Cardiac fibroblast (primary cell): ENCODE measurements around the gene PTPN20.
"Not testable (repeated sequence)": the region's sequence is repeated elsewhere in the genome, so short reads cannot be mapped to it uniquely, and the experiment has no call there.

Experiments
- DNase-seq, 2 donors: peaks; one replicate each; pipeline versions ENCODE4 v3.0.0 to v3.0.0-alpha.2; 2010; ENCODE audit warnings: low read depth in 2 of 2
- H3K4me3 ChIP-seq, 2 donors: replicated peaks in 1 of 2; 1 replicate in 1 of 2; 2 replicates in 1 of 2; pipeline ENCODE4 v1.5.1; 2011; ENCODE audit warnings: low read depth in 2 of 2, low read length in 2 of 2, mild to moderate bottlenecking in 2 of 2, moderate library complexity in 1 of 2

Gene PTPN20, protein sequence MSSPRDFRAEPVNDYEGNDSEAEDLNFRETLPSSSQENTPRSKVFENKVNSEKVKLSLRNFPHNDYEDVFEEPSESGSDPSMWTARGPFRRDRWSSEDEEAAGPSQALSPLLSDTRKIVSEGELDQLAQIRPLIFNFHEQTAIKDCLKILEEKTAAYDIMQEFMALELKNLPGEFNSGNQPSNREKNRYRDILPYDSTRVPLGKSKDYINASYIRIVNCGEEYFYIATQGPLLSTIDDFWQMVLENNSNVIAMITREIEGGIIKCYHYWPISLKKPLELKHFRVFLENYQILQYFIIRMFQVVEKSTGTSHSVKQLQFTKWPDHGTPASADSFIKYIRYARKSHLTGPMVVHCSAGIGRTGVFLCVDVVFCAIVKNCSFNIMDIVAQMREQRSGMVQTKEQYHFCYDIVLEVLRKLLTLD

DNA sequence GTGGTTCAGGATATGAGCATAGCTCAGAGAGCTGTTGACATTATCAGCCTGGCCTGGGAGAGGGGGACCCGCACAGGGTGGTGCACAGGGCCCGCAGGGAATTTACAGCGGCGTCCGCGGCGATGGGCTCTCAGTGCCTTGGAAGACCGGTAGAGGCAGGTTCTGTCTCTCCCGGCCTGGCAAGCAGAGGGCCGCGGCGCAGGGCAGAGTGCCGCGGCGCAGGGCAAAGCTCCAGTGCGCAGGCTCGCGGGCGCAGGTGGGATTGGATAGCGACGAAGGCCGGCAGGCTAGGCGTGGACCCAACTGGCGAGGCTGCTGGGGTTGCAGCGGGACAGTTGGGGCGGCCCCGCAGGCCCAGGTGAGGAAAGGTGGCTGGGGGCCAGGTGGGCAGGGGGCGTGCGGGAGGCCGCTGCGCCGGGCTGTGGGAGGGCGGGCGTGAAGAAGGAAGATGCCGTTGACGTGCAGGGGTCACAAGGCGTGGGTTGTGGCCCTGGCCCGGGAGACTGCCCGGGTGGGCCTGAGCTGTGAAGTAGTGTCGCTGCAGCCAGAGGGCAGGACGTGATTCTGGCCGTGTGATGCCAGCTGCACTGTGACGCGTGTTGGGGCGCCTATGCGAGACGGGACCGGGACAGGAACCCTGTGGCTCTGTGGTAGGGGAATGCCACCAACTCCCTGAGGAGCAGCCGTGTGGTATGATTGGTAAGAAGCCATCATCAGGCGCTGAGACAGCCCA lies at the start of gene PTPN20:
PTPN20 (plus strand) TSS at position 285 of the 733 bp plus-strand sequence. CDS start 21,072 bp downstream, outside the sequence.
- peak; percentile 1 to 21 for DNase-seq

GRCh38 chr10:46869716-46870115 lies 41.5 kb upstream of the PTPN20 start:
- H3K4me3 ChIP-seq, DNase-seq: not testable (repeated sequence)

More for the DNA sequence above, at the start of gene PTPN20:
- not testable (repeated sequence) for H3K4me3 ChIP-seq

DNA sequence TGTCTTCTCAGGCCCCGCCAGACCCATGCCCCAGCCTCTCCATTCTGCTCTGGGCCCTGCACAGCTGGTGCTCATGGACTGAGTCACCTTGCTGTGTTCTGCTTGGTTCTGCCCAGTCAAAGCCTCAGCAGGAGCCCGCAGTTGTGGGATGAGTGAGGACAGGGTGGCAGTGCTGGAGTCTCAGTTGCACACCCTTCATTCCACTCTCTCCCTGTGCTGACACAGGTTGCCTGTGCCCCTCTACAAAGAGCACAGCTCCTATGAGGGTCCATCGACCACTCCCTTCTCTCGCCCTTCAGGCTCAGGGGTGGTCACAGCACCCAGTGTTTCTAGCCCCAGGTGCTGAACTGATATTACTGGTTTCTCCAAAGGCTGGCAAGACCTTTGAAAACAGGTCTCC lies 39.6 kb upstream of the PTPN20 start:
- not testable (repeated sequence) for DNase-seq, H3K4me3 ChIP-seq

GRCh38 chr10:46875304-46875703 lies 35.9 kb upstream of the PTPN20 start:
- DNase-seq, H3K4me3 ChIP-seq: not testable (repeated sequence)

GRCh38 chr10:46876773-46877172 lies 34.5 kb upstream of the PTPN20 start:
- H3K4me3 ChIP-seq, DNase-seq: not testable (repeated sequence)

DNA sequence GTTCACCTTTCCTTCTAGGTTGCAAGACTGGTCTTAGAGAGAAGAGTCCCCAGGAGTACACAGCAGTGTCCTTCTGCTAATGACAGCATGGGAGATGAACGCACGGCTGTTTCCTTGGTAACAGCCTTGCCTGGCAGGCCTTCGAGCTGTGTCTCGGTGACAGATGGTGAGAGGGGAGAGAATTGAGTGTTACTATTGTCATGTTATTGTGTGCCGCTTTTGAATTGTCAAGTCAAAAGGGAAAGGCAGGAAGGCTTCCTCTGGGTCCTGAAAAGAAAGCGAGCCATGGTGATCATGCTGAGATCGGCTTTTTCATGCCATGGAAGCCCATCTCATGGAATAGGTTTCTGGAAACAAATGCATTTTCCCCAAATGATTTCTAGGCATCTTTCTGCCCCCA lies 32.5 kb upstream of the PTPN20 start:
- not testable (repeated sequence) for H3K4me3 ChIP-seq, DNase-seq

DNA sequence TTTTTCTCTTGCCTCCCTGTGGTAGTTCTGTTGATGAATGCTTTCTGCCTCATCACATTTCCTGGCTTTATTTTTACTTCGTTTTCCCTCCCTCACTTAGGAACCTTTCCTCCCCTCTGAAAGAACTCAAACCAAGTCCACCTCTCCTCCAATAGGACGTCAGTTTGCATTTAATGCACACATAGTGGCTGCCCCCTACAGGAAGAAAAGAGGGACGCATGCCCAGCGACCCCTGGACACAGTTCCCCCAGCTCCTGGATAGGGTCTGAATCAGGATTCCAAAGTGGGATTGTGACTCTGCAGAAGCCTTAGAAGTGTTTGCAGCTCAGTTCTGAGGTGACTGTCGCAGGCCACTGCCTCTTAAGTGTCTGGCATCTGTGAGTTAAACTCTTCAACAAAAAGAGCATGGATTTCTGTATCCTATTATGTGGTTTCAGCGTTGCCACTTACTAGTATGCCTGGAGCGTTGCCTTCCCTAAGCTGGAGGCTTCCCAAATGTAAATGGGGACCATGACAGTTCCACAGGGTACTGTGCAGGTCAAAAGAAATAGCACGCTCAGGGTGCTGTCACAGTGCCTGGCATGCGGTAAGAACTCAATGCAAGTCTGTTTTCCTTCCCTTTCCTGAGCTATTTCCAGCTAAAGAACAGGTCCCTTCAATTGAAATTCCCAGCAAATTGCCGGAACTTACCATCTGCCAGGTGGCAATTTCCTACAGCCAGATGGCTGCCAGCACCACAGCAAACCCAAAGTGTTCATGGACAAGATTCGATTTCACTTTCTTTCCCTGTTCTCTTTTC lies 20.2 kb upstream of the PTPN20 start:
- DNase-seq, result not testable (repeated sequence)

GRCh38 chr10:46896762-46897692 lies 14.2 kb upstream of the PTPN20 start:
- DNase-seq, H3K4me3 ChIP-seq: not testable (repeated sequence)

More for the DNA sequence above, 20.2 kb upstream of the PTPN20 start:
- H3K4me3 ChIP-seq, result not testable (repeated sequence)

- not testable (repeated sequence) for DNase-seq, H3K4me3 ChIP-seq
Measured at GRCh38 chr10:46901247-46901646, 10.0 kb upstream of the PTPN20 start.

DNA sequence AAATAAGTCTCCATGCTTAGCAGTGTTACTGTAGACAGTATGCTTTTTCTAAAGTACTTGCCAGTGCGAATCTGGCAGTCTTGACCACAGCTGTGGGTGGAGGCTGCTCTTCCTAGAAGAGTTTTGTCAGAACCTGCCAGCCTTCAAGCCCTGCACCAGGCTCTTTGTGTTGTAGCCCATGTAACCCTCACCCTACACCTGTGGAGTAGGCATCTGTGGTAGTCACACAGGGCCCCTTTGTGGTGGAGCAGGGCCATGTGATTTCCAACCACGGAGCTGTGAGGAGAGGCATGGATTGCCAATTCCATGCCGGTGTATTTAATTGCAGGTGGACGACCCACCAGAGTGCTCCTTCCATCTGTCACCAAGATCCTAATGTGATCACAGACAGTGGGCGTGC lies 7.4 kb upstream of the PTPN20 start:
- not testable (repeated sequence) for H3K4me3 ChIP-seq, DNase-seq

DNA sequence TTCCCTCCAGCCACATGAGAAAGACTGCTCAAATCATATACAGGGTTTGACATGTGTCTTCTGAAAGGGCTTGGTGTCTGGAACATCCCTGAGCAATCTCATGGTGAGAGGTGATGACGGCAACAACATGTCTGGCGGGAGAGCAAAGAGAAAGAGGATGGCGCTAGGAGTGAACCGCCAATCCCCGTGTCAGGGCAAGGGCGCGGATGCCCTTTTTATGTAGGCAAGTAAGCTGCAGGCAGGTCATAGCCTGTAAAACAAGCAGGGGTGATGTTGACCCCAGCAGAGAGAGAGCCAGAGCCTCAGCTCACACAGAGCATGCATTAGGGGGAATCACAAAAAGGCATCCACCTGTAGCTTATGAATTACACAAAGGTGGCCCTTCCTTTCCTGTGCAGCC lies 4.9 kb upstream of the PTPN20 start:
- not testable (repeated sequence) for H3K4me3 ChIP-seq, DNase-seq

GRCh38 chr10:46907185-46908117 lies 3.8 kb upstream of the PTPN20 start:
- H3K4me3 ChIP-seq, DNase-seq: not testable (repeated sequence)

DNA sequence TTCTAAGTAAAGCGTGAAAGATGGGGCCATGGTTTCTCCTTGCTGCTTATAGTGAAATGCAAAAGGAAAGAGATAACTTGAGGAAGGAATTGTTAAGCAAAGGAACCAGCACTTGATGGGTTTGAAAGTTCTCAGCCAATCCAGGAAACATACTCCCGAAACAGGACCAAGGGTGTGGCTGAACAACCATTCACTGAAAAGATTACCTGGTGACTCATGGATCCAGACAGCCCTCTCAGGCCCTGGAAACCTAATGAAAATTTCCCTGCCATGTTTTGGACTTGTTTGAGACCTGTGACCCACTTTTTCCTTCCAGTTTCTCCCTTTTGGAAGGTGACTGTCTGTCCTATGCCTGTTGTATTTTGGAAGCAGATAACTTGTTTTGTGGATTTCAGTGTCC lies 11.3 kb downstream of the PTPN20 start:
- H3K4me3 ChIP-seq, DNase-seq: not testable (repeated sequence)

DNA sequence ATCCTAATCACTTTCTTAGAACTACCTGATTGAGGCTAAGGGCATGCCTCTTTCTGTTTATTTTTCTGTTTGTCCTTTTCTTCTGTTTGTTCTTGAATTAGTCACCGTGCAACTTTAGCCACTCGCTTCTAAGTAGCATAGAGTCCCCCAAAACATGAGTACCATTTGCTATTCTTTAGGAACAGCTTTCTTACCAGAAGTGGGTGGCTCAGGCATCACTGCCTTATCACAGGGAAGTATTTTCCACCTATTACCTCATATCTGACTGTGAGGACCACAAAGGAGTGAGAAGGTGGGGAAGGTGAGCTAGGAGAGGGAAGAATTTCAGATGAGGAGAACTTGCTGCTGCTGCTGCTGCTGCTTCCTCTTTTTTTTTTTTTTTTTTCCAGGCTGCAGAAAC lies 13.9 kb downstream of the PTPN20 start:
- H3K4me3 ChIP-seq, DNase-seq: not testable (repeated sequence)

GRCh38 chr10:46925853-46926252 lies 14.6 kb downstream of the PTPN20 start:
- peak in 1 of 2 donors; percentile 2 for DNase-seq

DNA sequence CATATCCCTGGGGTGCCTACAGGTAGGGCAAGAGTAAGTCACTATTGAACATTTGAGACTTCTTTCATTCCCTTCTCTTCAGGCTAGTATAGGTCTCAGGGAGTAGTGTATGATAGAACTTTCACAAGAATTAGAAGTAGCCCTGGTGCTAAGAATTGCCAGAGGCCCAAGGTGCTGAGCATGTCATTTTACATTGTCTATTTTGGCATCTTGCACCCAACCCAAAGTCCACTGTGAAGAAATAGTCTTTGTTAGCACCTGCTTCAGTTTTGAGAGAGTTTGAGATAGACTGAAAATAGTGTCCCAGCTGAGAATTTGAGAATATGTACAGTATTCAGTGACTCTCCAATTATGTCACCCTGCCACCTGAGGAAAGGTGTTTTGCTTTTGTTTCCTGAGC lies 17.6 kb downstream of the PTPN20 start:
- DNase-seq, H3K4me3 ChIP-seq: not testable (repeated sequence)

More at GRCh38 chr10:46925853-46926252, 14.6 kb downstream of the PTPN20 start:
- H3K4me3 ChIP-seq, result not testable (repeated sequence)
